HCT116 (cell line): ENCODE data around the gene INAFM1. TPM values are rescaled to one million over a fixed set of nuclear protein-coding genes. Genes with fewer than 3 reads are reported as not detected.

Source experiments
- ATAC-seq: fragments of 200-7000 bp; cut with Tn5 transposase; 2 replicates; pipeline ENCODE4 v1.9.1; 2020; ENCODE audit warnings: mild to moderate bottlenecking, moderate library complexity
- BruUV-seq: library from RNA; stranded (reverse); fragments of 400-500 nt; replicated peaks from 2 replicates; lab custom pipeline; 2021; lab: Mats Ljungman, UMichigan
- CTCF ChIA-PET: fragments of 300-600 bp; sonication (Branson Sonifier 250); formaldehyde crosslinking; loops from one replicate; lab custom pipeline; 2021; ENCODE audit warnings: antibody characterized with exemption; lab: Charles Lee
- POLR2A ChIA-PET: fragments of 300-600, 350-600 bp; sonication (Branson Sonifier 250); formaldehyde crosslinking; loops from one replicate; lab custom pipeline; 2021; ENCODE audit warnings: antibody characterized with exemption; lab: Charles Lee
- RAD21 ChIA-PET, 2 experiments: fragments of 300-600 bp; sonication (Branson Sonifier 250); formaldehyde crosslinking; loops; one replicate each; lab custom pipeline; 2023; ENCODE audit warnings: low total read pairs in 2 of 2; ENCODE audit not compliant: uncharacterized antibody in 2 of 2, unreplicated experiment in 2 of 2, low non-redundant PET in 1 of 2; lab: Charles Lee
- DNase-seq: peaks from one replicate; pipeline ENCODE4 v3.0.0-alpha.2; 2010; ENCODE audit warnings: low read depth, low spot score
- H2AFZ ChIP-seq: fragments of 200-600 bp; shearing (Covaris generic), sonication (generic); 2 replicates; pipeline ENCODE4 v1.6.1; 2017; ENCODE audit warnings: low read depth, mixed run types, mixed read lengths, antibody characterized with exemption, low read length; ENCODE audit not compliant: poor library complexity, severe bottlenecking
- H3K27ac ChIP-seq: 2 replicates; pipeline ENCODE4 v1.5.1; 2012; ENCODE audit warnings: low read depth, low read length
- H3K27me3 ChIP-seq: fragments of 200-600 bp; sonication (generic); 2 replicates; pipeline ENCODE4 v1.6.1; 2016; ENCODE audit warnings: mixed run types, low read length, mixed read lengths; ENCODE audit not compliant: insufficient read depth
- H3K36me3 ChIP-seq, 2 experiments: fragments of 200-500 bp in 1 of 2; fragments of 200-600 bp in 1 of 2; sonication (Bioruptor generic) in 1 of 2; sonication (generic) in 1 of 2; 2 replicates each; pipeline versions ENCODE4 v1.5.1 to v1.6.1; 2014 to 2016; ENCODE audit warnings: low read length in 2 of 2, inconsistent platforms in 1 of 2, mixed read lengths in 1 of 2, mixed run types in 1 of 2; ENCODE audit not compliant: insufficient read depth in 2 of 2, control insufficient read depth in 1 of 2
- H3K4me1 ChIP-seq, 2 experiments: fragments of 200-600 bp in 1 of 2; sonication (generic) in 1 of 2; 2 replicates each; pipeline versions ENCODE4 v1.5.1 to v1.6.1; 2012 to 2017; ENCODE audit warnings: low read length in 2 of 2, inconsistent platforms in 1 of 2, mild to moderate bottlenecking in 1 of 2, mixed read lengths in 1 of 2, mixed run types in 1 of 2, moderate library complexity in 1 of 2; ENCODE audit not compliant: insufficient read depth in 2 of 2, control insufficient read depth in 1 of 2
- H3K4me2 ChIP-seq: fragments of 200-600 bp; sonication (generic); 2 replicates; pipeline ENCODE4 v1.6.1; 2017; ENCODE audit warnings: mixed run types, low read length, mixed read lengths
- H3K4me3 ChIP-seq, 2 experiments: fragments of 200-600 bp in 1 of 2; sonication (generic) in 1 of 2; replicated peaks in 1 of 2; 2 replicates each; pipeline ENCODE4 v1.5.1; 2011 to 2016; ENCODE audit warnings: low read length in 2 of 2, control low read depth in 1 of 2, low read depth in 1 of 2, mild to moderate bottlenecking in 1 of 2, mixed read lengths in 1 of 2, mixed run types in 1 of 2
- H3K79me2 ChIP-seq: fragments of 200-600 bp; sonication (generic); 2 replicates; pipeline ENCODE4 v1.6.1; 2017; ENCODE audit warnings: mild to moderate bottlenecking, mixed run types, low read length, moderate library complexity, mixed read lengths; ENCODE audit not compliant: insufficient read depth
- H3K9ac ChIP-seq: fragments of 200-600 bp; sonication (generic); 2 replicates; pipeline ENCODE4 v1.6.1; 2016; ENCODE audit warnings: low read length, mixed read lengths
- H3K9me2 ChIP-seq: fragments of 200-600 bp; sonication (generic), shearing (Covaris generic); 2 replicates; pipeline ENCODE4 v1.6.1; 2017; ENCODE audit warnings: mixed run types, mild to moderate bottlenecking, moderate library complexity; ENCODE audit not compliant: insufficient read depth
- H3K9me3 ChIP-seq, 2 experiments: fragments of 200-500 bp in 1 of 2; fragments of 200-600 bp in 1 of 2; sonication (Bioruptor generic) in 1 of 2; sonication (generic) in 1 of 2; 2 replicates each; pipeline ENCODE4 v1.6.1; 2014 to 2017; ENCODE audit warnings: low read length in 2 of 2, mixed read lengths in 2 of 2, inconsistent platforms in 1 of 2, low read depth in 1 of 2, mild to moderate bottlenecking in 1 of 2, mixed run types in 1 of 2, moderate library complexity in 1 of 2; ENCODE audit not compliant: control insufficient read depth in 1 of 2, insufficient read depth in 1 of 2
- H4K20me1 ChIP-seq: fragments of 200-600 bp; sonication (generic), shearing (Covaris generic); 2 replicates; pipeline ENCODE4 v1.6.1; 2017; ENCODE audit warnings: mixed run types, mild to moderate bottlenecking, moderate library complexity; ENCODE audit not compliant: insufficient read depth
- CBX3 ChIP-seq: IDR thresholded peaks from 2 replicates; pipeline ENCODE4 v1.6.1; 2012; ENCODE audit warnings: low read depth
- CTCF ChIP-seq, 3 experiments: fragments of 200-600 bp in 1 of 3; sonication (generic) in 1 of 3; IDR thresholded peaks in 2 of 3; conservative IDR thresholded peaks in 1 of 3; 2 replicates each; pipeline ENCODE4 v1.5.1; 2012 to 2017; ENCODE audit warnings: low read depth in 2 of 3, low read length in 2 of 3, antibody characterized with exemption in 1 of 3, borderline replicate concordance in 1 of 3, control low read depth in 1 of 3, mild to moderate bottlenecking in 1 of 3, mixed read lengths in 1 of 3, mixed run types in 1 of 3, moderate library complexity in 1 of 3; ENCODE audit not compliant: insufficient read depth in 1 of 3
- EZH2 ChIP-seq: fragments of 200-600 bp; sonication (generic); IDR thresholded peaks from 2 replicates; pipeline ENCODE4 v1.6.1; 2017; ENCODE audit warnings: antibody characterized with exemption, mixed run types
- FOSL1 ChIP-seq: IDR thresholded peaks from 2 replicates; pipeline ENCODE4 v1.6.1; 2012; ENCODE audit warnings: low read depth
- POLR2A ChIP-seq: IDR thresholded peaks from 2 replicates; pipeline ENCODE4 v1.7.0; 2011; ENCODE audit warnings: borderline replicate concordance; ENCODE audit not compliant: insufficient read depth, insufficient read length; ENCODE audit errors: extremely low read depth
- REST ChIP-seq: IDR thresholded peaks from 2 replicates; pipeline ENCODE4 v1.6.1; 2012; ENCODE audit warnings: low read depth
- SIN3A ChIP-seq: IDR thresholded peaks from 2 replicates; pipeline ENCODE4 v1.6.1; 2012; ENCODE audit warnings: low read depth
- SP1 ChIP-seq: IDR thresholded peaks from 2 replicates; pipeline ENCODE4 v1.6.1; 2012; ENCODE audit warnings: low read depth
- TCF7L2 ChIP-seq: IDR thresholded peaks from 2 replicates; pipeline ENCODE4 v1.7.0; 2011; ENCODE audit warnings: borderline replicate concordance, inconsistent platforms; ENCODE audit not compliant: insufficient read depth, insufficient read length; ENCODE audit errors: extremely low read depth
- ZFX ChIP-seq: fragments of 450-650 bp; IDR thresholded peaks from 2 replicates; pipeline ENCODE4 v1.6.1; 2017
- intact Hi-C: fragments of 100-400 bp; cut with micrococcal nuclease; formaldehyde crosslinking; loops from 2 replicates; pipeline ENCODE4 v1.10.0; 2022
- total RNA-seq: library from RNA; stranded (reverse); gene quantifications from one replicate; pipeline ENCODE4 v1.2.1, GENCODE V29; 2021; ENCODE audit not compliant: unreplicated experiment

Gene INAFM1
- total RNA-seq, 1 experiment from 2014 or later: 22.9 TPM

- TF ChIP-seq REST: no peak
- TF ChIP-seq TCF7L2: no peak
- peak; percentile 46; the same call in 1 of the 2 replicates for TF ChIP-seq SP1
- no peak for TF ChIP-seq CBX3
Measured at GRCh38 chr19:47227352-47228167, 47.1 kb upstream of the INAFM1 start (continued).

DNA sequence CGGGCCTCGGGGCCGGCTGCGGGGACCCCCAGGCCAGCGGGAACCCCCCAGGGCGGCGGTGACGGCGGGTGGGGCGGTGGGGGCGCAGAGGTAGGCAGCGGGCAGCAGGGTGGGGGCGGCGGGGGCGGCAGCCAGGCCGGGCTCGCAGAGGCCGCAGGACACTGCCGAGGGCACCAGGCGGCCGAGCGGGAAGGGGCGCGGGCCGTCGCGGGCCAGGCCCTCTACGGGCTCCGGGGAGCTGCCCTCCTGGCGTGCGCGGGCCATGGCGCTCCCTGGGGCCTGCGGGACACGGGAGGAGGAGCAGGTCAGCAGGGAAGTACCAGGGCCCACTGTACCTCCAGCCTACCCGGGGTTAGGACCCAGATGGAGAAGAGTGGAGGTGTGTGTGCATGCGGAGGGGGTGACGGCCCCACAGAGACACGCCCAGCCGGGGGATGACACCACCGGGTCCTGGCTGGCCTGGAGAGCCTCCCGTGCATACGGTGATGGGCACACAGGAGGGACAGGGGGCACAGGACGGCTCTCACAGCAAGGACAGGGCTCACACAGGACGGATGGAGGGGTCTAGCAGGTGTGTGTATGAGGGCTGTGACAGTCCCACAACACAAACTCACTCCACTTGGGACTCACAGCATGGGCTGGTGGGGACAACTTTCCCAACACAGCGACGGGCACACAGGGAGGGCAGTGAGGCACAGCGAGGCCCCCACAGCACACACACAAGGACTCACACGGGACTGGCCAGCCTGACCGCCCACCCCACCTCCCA, 46.3 kb upstream of the INAFM1 start:
- RAD21 ChIA-PET: no interaction called here
- peaks cover 34 to 74% of the 10 kb centered on the region in 2 experiments for H3K4me1 ChIP-seq
- CTCF ChIA-PET: no interaction called here
- H3K27me3 ChIP-seq: no peaks in the 10 kb centered on the region
- H3K9me2 ChIP-seq: no peaks in the 10 kb centered on the region
- peak overlapping the region; percentile 97 for H3K27ac ChIP-seq
- peak overlapping the region; percentile 100 for H3K4me2 ChIP-seq
- H3K4me3 ChIP-seq: peak overlapping the region; percentile 76 to 78
- DNase-seq (no peak), ATAC-seq (peak; percentile 15)
- H3K9ac ChIP-seq: peak overlapping the region; percentile 87
- H3K36me3 ChIP-seq: no peaks in the 10 kb centered on the region
- BruUV-seq: no TSS peak
- H3K79me2 ChIP-seq: peaks cover 22% of the 10 kb centered on the region
- H3K9me3 ChIP-seq: no peaks in the 10 kb centered on the region
- H2AFZ ChIP-seq: no peak overlapping the region
- H4K20me1 ChIP-seq: no peaks in the 10 kb centered on the region
- TF ChIP-seq SP1 (0 out of 2 replicates have a peak, but pooled peaks have one; percentile 10), EZH2 (no peak), ZFX (peak; percentile 45), SIN3A (peak; percentile 13; the same call in 1 of the 2 replicates), CTCF (IDR thresholded peaks at IDR 0.05 in 2 of 3, conservative IDR thresholded peaks at IDR 0.05 in 1 of 3; ENCODE audit: borderline replicate concordance in 1 of 3, insufficient read depth in 1 of 3, low read depth in 2 of 3, low read length in 2 of 3) (no peak), POLR2A (peak; percentile 18), FOSL1 (no peak)
- POLR2A ChIA-PET: interaction anchor here (0.8 kb wide), 1 partner anchor 12 kb away, joined by 3 read pairs; no protein-coding TSS in a partner anchor
- intact Hi-C loops: no loop called here
